Omental fat pad (tissue), 4 donors: Measurements from ENCODE around the gene ZER1. TPM values are rescaled to one million over a fixed set of nuclear protein-coding genes. Genes with fewer than 3 reads are reported as not detected.

Experiments used
- ATAC-seq: fragments of 150-250 bp; one replicate; pipeline ENCODE4 v1.9.1; 2016; ENCODE audit warnings: mild to moderate bottlenecking, moderate library complexity; ENCODE audit not compliant: low FRiP score
- DNase-seq: peaks from one replicate; pipeline ENCODE4 v3.0.0-alpha.2; 2019; ENCODE audit warnings: low spot score
- CTCF ChIP-seq, 3 donors: fragments of 450-650 bp; IDR thresholded peaks; one replicate each; pipeline ENCODE4 v1.5.1; 2016 to 2017; ENCODE audit warnings: antibody characterized with exemption in 3 of 3, mild to moderate bottlenecking in 3 of 3, moderate library complexity in 2 of 3
- total RNA-seq, 4 donors: library from RNA; depleted of rRNA; stranded (reverse); fragments of >200 nt; gene quantifications; one replicate each; pipeline ENCODE4 v1.1.0, GENCODE V29; 2016

The ZER1 gene
- total RNA-seq, 4 donors from 2014 or later: 20.9 to 43.1 (median 30.7) TPM

- ATAC-seq (no peak), DNase-seq (no peak)
- no peak for TF ChIP-seq CTCF (IDR thresholded peaks at IDR 0.05)
Observed at GRCh38 chr9:128721487-128722010, 50.2 kb downstream of the ZER1 start.

DNA sequence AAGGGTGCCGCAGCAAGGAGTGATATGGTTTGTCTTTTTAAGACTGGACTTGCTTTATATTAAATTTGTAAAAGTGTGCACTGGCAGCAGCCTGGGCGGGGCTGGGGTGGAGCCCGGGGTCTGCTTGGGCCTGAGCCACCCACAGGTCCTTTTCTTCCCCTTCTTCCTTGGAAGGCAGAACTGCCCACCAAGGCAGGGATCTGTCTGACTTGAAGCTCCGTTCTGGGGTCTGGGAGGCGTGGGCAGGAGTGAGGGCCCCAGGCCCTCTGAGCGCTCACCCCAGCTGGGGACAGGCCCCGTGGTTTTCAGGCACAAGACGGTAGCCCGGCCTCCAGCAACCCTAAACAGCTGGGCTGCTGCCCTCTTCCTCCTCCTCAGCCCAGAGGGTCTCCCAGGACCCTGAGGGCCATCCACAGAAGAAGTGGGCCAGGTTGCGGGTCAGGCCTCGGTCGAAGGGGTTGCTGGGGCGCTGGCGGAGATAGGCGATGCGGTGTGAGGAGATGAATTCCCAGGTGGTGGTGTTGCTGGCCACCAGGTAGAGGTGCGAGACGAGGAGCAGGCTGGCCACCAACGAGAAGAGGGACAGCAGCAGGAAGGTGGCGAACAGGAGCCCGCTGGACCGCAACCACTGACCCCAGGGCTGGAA lies 50.8 kb downstream of the ZER1 start:
- no peak for TF ChIP-seq CTCF (IDR thresholded peaks at IDR 0.05)
- no peak for DNase-seq

DNA sequence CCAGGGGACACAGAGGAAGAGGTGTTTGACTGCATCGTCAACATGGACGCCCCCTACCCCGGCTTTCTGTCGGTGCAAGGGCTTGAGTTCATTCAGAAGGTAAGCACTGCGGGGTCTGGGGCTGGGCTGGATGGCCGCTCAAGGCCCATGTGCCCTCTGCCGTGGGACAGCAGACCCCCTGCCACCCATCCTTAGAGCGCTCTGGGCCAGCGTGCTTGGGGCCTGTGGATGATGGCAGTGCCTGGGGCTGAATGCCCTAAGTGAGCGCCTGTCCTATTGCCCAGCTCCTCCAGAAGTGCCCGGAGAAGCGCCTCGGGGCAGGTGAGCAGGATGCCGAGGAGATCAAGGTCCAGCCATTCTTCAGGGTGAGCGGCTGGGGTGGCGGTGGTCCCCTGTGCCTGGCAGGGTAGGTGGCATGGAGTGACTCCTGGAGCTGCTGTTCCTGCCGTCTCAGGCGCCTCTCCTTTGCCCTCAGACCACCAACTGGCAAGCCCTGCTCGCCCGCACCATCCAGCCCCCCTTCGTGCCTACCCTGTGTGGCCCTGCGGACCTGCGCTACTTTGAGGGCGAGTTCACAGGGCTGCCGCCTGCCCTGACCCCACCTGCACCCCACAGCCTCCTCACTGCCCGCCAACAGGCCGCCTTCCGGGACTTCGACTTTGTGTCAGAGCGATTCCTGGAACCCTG lies 51.7 kb downstream of the ZER1 start:
- ATAC-seq: no peak
- TF ChIP-seq CTCF (IDR thresholded peaks at IDR 0.05): no peak
- DNase-seq: no peak

More for the DNA sequence above, 50.8 kb downstream of the ZER1 start:
- no peak for ATAC-seq

- no peak for ATAC-seq
- no peak for DNase-seq
- no peak for TF ChIP-seq CTCF (IDR thresholded peaks at IDR 0.05)
Observed at GRCh38 chr9:128718475-128718874, 53.3 kb downstream of the ZER1 start.

DNA sequence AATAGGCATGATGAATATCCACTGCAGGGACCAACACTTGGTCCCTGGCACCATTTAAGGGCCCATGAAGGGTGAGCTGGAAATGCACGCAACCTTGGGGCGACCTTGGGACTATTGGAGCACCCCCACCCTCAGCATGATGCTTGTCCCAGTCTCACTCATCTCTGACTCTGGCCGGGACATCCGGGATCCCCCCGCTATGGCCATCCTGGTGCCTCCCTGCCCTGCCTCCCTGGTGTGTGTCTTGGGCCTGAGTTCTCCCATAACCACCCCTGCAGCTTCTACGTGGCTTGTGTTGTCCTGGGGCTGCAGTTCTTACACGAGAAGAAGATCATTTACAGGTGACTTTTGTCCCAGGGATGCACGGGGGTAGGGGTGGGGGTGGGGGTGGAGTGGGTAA lies 53.7 kb downstream of the ZER1 start:
- no peak for TF ChIP-seq CTCF (IDR thresholded peaks at IDR 0.05)
- no peak for ATAC-seq
- DNase-seq: no peak

DNA sequence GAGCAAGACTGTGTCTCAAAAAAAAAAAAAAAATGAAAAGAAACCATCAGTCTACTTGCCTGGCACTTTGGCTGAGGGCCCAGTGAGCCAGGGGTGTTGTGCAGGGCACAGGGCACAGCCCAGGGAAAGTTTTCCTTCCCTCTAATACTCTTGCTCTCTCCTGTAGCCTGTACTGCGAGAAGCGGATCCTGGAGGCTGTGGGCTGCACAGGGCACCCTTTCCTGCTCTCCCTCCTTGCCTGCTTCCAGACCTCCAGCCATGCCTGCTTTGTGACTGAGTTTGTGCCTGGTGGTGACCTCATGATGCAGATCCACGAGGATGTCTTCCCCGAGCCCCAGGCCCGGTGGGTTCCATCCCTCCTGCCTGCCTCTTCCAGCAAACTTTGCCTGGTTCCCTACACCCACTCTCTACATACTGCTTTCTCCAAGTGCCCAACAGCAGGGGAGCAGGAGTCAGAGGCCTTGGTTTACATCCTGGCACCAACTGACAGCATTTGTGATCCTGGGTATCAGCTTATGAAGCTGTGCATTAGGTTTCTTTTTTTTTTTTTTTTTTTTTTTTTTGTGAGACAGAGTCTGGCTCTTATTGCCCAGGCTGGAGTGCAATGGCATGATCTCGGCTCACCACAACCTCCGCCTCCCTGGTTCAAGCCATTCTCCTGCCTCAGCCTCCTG lies 55.0 kb downstream of the ZER1 start:
- DNase-seq (no peak), ATAC-seq (no peak)
- TF ChIP-seq CTCF (IDR thresholded peaks at IDR 0.05): no peak
